HG02884 (cell line): ENCODE measurements around the gene ACAP1.
A peak's percentile ranks its signal among the peaks of the same experiment; 100 is the strongest.

ENCODE experiments used
- ATAC-seq: cut with Tn5 transposase; IDR thresholded peaks from one replicate; pipeline ENCODE4 v1.9.1; 2021; ENCODE audit warnings: mild to moderate bottlenecking, moderate library complexity; ENCODE audit not compliant: unreplicated experiment

Gene ACAP1

GRCh38 chr17:7383742-7384488 lies 47.6 kb downstream of the ACAP1 start:
- no peak for ATAC-seq

GRCh38 chr17:7384489-7385081 lies 48.3 kb downstream of the ACAP1 start:
- no peak for ATAC-seq

GRCh38 chr17:7388856-7389255 lies 52.5 kb downstream of the ACAP1 start:
- ATAC-seq, result no peak

- no peak for ATAC-seq
Measured at GRCh38 chr17:7389924-7390910, 53.9 kb downstream of the ACAP1 start.

GRCh38 chr17:7391307-7391706 lies 55.0 kb downstream of the ACAP1 start:
- no peak for ATAC-seq

- no peak for ATAC-seq
Measured at GRCh38 chr17:7392696-7393612, 56.6 kb downstream of the ACAP1 start.

- peak; percentile 32 for ATAC-seq
Measured at GRCh38 chr17:7393613-7394451, 57.5 kb downstream of the ACAP1 start.

GRCh38 chr17:7394452-7395191 lies 58.3 kb downstream of the ACAP1 start, which contains the start of gene PLSCR3:
Gene PLSCR3 (minus strand): TSS chr17:7394525. CDS start chr17:7394110, 415 bp downstream.
- ATAC-seq, result peak; percentile 70

GRCh38 chr17:7396147-7396546 lies 59.8 kb downstream of the ACAP1 start:
- no peak for ATAC-seq

GRCh38 chr17:7398612-7399011 lies 62.3 kb downstream of the ACAP1 start:
- no peak for ATAC-seq
